ENCODE results near the gene TOM1.

The TOM1 gene

DNA sequence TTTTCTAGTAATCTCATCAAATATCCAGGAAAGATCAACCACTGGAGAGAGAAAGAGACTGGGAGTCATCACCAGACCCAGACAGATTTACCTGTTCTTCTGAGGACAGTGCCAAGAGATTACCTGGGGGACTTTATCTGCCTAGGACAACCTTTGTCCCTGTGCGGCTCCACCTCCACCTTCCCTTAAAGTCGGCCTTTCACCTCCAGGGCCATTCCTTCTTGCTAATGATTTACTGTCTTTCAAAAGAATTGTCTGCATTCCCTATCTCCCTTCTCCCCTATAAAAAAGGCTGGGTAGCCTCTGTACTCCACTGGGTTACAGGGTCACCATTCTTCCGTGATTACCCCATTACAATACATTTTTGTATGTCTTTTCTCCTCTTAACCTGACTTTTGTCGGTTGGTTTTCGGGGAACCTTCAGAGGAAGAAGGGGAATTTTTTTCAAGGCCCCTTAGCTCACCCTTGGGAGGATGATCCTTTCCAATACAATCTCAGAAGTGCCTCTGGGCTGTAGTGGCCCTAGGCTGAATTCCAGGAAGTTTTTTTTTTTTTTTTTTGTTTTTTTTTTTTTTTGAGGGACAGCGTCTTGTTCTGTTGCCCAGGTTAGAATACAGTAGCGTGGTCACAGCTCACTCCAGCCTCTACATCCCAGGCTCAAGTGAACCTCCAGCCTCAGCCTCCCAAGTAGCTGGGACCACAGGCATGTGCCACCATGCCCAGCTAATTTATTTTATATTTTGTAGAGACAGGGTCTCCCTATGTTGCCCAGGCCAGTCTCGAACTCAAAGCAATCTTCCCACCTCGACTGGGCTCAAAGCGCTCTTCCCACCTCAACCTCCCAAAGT, 79.7 kb downstream of the TOM1 start:
- Histone ChIP-seq H3K27ac (no peak overlapping the region), H3K4me3 (no peak overlapping the region)
- TF ChIP-seq, protein P1, sequence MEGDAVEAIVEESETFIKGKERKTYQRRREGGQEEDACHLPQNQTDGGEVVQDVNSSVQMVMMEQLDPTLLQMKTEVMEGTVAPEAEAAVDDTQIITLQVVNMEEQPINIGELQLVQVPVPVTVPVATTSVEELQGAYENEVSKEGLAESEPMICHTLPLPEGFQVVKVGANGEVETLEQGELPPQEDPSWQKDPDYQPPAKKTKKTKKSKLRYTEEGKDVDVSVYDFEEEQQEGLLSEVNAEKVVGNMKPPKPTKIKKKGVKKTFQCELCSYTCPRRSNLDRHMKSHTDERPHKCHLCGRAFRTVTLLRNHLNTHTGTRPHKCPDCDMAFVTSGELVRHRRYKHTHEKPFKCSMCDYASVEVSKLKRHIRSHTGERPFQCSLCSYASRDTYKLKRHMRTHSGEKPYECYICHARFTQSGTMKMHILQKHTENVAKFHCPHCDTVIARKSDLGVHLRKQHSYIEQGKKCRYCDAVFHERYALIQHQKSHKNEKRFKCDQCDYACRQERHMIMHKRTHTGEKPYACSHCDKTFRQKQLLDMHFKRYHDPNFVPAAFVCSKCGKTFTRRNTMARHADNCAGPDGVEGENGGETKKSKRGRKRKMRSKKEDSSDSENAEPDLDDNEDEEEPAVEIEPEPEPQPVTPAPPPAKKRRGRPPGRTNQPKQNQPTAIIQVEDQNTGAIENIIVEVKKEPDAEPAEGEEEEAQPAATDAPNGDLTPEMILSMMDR (IDR thresholded peaks at IDR 0.05): no peak
- no peak for DNase-seq (ENCODE audit: low spot score)

DNA sequence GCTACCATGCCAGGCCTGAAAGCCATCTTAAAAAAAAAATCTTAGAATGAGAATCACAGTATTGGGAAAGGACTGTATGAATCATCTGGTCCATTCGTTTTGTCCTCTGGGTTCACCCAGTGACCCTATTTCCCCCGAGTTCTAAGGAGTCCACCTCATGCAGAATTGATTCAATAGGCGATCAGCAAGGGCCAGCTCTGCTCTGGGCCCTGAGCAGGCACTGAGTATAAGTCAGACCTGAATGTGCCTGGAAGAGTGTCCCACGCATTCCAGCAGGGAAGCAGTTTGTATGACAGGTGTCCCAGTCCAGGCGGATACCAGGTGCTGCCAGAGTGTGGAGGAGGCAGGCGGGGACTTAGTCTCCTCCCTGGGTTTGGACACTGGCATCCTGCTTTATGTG, 80.3 kb downstream of the TOM1 start:
- Histone ChIP-seq H3K4me3 (no peak overlapping the region), H3K27ac (peak overlapping the region; percentile 79 to 96)
- no peak for DNase-seq (ENCODE audit: low spot score)
- TF ChIP-seq, protein P1 (IDR thresholded peaks at IDR 0.05): no peak

GRCh38 chr22:35380537-35381423, 81.1 kb downstream of the TOM1 start, which contains the start of gene HMOX1:
Gene HMOX1 (plus strand): TSS chr22:35381096. CDS start chr22:35381174, 78 bp downstream.
- peak within 1 kb of the TSS; percentile 89 for H3K4me3 ChIP-seq
- peak within 1 kb of the TSS; percentile 79 to 96 for H3K27ac ChIP-seq
- peak; percentile 94 for DNase-seq (ENCODE audit: low spot score)
- TF ChIP-seq, protein P1 (IDR thresholded peaks at IDR 0.05): no peak

GRCh38 chr22:35381424-35382009, 81.8 kb downstream of the TOM1 start:
- Histone ChIP-seq H3K27ac (peak overlapping the region; percentile 79 to 96), H3K4me3 (peak overlapping the region; percentile 89)
- no peak for DNase-seq (ENCODE audit: low spot score)
- TF ChIP-seq, protein P1 (IDR thresholded peaks at IDR 0.05): no peak

DNA sequence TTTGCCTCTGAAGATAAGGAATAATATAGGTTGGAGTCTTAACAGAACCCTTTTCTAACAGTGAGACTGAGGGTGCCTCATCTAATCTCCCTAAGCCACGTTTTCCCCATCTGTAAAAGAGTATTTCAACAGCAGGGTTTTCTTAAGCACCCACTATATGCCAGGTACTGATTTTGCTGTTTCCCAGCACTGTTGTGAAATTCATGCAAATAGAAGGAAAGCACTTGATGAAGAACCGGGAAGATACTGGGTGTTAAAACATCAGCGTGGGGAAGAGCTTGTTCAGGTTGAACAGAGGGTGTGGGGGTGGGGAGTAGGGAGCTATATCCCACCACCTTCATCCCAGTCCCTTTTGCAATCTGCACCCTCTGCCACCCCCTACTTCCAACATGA, 84.0 kb downstream of the TOM1 start:
- no peak overlapping the region for H3K27ac ChIP-seq
- H3K4me3 ChIP-seq: peak overlapping the region; percentile 7
- TF ChIP-seq, protein P1 (IDR thresholded peaks at IDR 0.05): no peak
- no peak for DNase-seq (ENCODE audit: low spot score)

DNA sequence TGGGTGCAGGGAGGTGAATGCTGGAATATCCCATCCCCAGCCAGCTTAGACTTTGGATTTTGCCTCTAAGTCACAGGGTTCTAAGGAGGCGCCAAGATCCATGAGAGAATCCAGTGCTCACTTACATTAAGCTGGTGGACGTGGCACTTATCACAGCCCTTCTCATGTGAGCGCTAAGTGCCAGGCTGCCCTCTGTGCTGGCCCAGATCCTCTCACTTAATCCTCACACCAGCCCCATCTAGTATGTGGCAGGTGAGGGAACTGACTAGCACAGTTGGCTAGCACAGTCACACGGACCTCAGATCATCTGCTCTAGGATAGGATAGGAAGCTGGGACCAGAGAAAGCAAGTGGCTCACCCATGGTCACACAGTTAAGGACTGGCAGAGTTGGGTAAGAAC, 84.8 kb downstream of the TOM1 start:
- no peak for DNase-seq (ENCODE audit: low spot score)
- TF ChIP-seq, protein P1 (IDR thresholded peaks at IDR 0.05): no peak
- H3K27ac ChIP-seq: no peak overlapping the region
- no peak overlapping the region for H3K4me3 ChIP-seq

Measured in coronary artery (tissue), 2 donors.